Testis (tissue), 2 donors: Measurements from ENCODE around the gene SLF2.

Source experiments
- CTCF ChIP-seq, 3 experiments: fragments of 450-650 bp in 2 of 3; fragments of 200-600 bp in 1 of 3; sonication (generic) in 1 of 3; IDR thresholded peaks; one replicate each; pipeline ENCODE4 v1.5.1; 2016 to 2019; ENCODE audit warnings: antibody characterized with exemption in 3 of 3, mild to moderate bottlenecking in 2 of 3, moderate library complexity in 1 of 3
- POLR2A ChIP-seq: fragments of 450-650 bp; IDR thresholded peaks from one replicate; pipeline ENCODE4 v1.6.1; 2017; ENCODE audit warnings: antibody characterized with exemption, mild to moderate bottlenecking, moderate library complexity

GRCh38 chr10:100907175-100907574 lies 5.6 kb upstream of the SLF2 start:
- TF ChIP-seq CTCF (IDR thresholded peaks at IDR 0.05) = no peak
- no peak for TF ChIP-seq POLR2A
